HG03196 (cell line): ENCODE results near the gene CLASP1.

Experiments
- ATAC-seq: cut with Tn5 transposase; IDR thresholded peaks from one replicate; pipeline ENCODE4 v1.9.1; 2021; ENCODE audit not compliant: unreplicated experiment

The CLASP1 gene

GRCh38 chr2:121293450-121294325 lies 355.6 kb downstream of the CLASP1 start:
- no peak for ATAC-seq

- ATAC-seq: no peak
Observed at GRCh38 chr2:121291251-121291580, 358.0 kb downstream of the CLASP1 start.

- ATAC-seq: no peak
Observed at GRCh38 chr2:121289271-121289670, 360.0 kb downstream of the CLASP1 start.

GRCh38 chr2:121288454-121289231 lies 360.6 kb downstream of the CLASP1 start:
- no peak for ATAC-seq

GRCh38 chr2:121287956-121288355 lies 361.3 kb downstream of the CLASP1 start:
- ATAC-seq: no peak
